Activated CD8-positive, alpha-beta memory T cell treated with anti-CD3 and anti-CD28 coated beads for 1 hour (primary cell): ENCODE results near the gene ABL2.

Experiments
- DNase-seq, 2 donors: peaks; one replicate each; pipeline ENCODE4 v3.0.0-alpha.2; 2020; ENCODE audit warnings: low read depth in 1 of 2; ENCODE audit errors: extremely low read depth in 1 of 2

The ABL2 gene

DNA sequence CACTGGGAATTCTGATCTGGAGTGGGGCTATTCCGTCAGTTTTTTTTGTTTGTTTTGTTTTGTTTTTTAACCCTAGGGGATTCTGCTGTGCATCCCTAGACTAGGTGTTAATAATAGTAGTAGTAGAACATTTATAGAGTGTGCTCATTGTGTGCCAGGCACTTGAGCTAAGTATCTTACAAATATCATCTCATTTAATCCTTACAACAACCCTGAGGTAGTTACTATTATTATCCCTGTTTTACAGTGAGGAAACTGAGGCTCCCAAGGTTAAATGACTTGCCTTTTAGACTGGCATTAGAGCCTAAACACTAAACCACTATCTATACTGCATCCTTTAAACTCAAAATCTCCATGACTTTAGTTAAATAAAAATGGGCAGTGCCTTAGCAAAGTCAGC, 125.5 kb downstream of the ABL2 start:
- no peak for DNase-seq

DNA sequence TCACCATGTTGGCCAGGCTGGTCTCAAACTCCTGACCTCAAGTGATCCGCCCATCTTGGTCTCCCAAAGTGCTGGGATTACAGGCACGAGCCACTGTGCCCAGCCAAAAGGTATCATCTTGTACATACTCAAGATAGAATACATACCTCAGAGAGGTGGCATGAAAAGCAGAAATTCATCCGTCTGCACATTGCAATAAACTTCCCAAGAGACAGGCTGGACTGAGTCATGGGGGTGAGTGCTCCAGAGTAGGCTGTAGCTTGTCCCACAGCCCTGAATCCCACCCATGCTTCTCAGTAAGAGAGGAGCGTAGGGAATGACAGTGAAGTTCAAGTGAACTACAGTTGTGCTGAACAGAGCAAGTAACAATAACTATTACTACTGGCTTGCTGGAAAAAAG, 127.9 kb downstream of the ABL2 start:
- DNase-seq = no peak

DNA sequence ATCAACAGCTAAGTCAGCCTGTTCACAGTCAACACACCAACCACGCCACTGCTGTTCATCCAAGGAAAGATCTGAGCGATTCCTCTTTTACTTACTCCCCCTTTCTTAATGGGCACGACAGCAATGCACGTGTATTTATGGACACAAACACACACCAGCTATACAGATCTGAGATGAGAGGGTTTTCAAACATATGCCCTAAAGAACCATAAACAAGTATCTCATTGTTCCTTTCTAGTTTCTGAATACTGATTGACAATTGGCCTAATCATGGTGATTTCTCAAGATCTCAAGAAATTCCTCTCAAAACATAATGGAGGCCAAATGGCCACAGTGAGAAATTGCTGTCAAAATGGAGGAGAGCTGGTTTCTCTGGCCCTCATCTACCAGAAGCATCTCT, 129.6 kb downstream of the ABL2 start:
- no peak for DNase-seq

DNA sequence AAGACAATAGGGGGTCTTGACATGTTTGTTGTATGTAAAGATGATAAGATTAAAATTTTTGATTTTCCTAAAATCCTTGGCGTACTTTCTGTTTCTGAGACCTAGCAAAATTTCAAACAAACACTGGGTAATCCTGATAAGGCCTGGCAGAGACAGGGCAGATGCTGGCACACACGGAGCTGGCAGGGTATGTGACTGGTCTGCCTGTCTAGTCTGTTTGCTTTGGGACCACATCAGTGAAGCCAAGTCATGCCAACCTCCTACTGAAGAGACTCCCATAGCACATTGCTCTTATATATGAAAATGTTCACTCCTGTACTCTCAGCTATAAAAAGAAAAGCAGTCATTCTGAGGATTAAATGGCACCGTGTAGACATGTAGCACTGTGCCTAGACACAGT, 133.6 kb downstream of the ABL2 start:
- no peak for DNase-seq

DNA sequence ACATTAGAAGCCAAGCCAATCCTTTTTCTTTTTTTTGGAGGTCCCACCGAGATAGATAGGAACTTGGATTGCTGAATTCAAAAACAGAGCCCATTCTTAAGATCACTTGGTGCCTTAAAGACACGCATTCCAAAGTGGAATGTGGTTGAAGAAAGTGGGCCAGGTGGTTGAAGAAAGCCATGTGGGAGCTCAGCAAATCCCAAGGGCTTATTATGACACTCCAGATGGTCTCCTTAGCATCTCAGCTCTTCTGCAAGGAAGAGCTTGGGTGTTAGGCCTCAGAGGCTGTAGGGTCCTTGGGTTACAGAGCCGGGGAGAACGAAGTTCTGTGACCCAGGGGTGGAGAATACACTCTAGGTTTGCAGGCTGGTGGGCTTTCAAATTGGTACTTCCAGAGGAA, 134.1 kb downstream of the ABL2 start:
- no peak for DNase-seq

DNA sequence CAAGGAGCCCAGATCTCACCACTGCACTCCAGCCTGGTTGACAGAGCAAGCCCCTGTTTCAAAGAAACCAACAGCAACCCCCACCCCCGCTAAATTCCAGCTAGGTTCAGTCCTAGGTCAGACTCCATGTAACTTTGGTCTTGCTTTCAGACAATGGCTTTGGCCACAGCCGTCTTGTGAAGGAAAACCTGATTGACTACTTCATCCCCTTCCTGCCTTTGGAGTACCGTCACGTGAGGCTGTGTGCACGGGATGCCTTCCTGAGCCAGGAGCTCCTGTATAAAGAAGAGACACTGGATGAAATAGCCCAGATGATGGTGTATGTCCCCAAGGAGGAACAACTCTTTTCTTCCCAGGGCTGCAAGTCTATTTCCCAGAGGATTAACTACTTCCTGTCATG, 134.7 kb downstream of the ABL2 start:
- no peak for DNase-seq

DNA sequence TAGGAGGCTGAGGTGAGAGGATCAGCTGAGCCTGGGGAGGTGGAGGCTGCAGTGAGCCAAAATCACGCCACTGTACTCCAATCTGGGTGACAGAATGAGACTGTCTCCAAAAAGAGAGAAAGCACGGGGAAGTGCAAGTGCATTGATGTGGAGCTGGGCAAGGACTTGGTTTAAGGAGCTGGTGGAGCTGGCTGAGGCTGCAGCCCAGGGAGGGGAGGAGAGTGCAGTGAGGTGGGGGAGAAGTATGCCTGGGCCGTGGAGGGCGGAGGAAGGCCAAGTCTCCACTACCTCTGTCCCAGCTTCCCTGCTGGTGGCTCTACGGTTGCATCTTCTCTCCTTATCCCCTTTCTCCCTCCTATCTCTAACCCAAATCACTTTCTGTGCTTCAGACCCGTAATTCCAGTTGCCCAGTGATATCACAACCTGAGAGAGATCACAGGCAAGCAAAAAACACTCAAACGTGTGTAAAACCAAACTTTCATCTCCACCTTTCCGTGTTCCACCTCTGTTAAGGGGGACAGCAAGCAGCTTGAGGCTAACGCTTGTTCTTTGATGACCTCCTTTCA, 136.5 kb downstream of the ABL2 start:
- DNase-seq = no peak

DNA sequence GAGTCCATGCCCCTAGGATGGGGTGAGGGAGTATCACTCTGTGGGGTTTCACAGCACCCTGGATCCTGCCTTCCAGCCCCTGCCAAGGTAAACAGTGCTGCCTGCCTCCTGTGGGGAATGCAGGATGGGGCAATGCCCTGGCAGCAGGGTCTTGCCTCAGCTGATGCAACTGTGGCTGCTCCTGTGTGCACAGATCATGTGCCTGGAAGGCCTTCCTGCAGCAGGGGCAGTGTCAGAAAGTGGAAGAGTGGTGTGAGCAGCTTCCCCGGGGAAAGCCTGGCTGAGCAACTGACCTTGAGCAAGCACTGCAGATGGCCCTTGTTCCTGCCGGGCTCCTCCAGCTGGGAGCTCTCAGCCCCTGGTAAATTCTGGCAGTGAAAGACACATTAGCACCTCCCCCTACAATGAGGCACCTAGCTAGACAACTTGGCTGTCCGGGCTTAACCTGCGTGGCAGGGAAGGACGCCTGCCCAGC, 137.7 kb downstream of the ABL2 start:
- no peak for DNase-seq

DNA sequence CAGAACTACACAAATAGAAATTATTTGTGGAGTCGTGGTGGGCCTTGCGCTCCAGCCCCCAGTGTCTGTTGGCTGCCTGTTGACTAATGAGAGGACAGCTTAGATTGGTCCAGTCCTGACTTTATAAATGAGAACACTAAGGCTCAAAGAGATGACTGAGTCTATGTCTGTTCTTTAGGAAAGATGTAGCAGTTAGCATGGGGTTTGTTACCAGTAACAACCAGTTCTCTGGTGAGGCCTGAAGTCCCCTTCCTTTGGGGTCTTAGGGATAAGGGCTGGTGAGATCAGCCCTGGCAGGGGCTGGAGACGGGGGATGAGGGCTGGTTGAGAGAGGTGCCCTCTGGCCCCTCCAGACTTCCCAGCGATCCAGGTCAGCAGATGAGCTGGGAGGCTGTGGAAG, 138.6 kb downstream of the ABL2 start:
- DNase-seq = no peak

DNA sequence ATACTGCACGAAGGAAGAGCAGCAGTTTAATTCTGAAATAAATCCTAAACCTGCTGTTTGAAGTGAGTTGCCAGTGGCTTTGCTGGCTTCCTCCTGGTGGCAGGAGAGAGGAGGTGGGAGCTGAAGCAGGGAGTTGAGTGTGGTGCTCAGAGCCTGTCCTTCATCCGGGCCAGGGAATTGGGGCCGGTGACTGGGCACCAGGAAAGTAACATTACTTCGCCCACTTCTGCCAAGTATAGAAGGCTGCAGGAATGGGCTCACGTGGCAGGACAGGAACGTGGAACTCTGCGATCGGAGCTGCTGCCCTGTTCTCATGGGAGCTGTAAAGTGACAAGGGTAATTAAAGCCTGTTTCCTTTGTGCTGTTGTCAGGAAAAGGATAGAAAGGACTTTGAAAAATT, 139.0 kb downstream of the ABL2 start:
- no peak for DNase-seq

DNA sequence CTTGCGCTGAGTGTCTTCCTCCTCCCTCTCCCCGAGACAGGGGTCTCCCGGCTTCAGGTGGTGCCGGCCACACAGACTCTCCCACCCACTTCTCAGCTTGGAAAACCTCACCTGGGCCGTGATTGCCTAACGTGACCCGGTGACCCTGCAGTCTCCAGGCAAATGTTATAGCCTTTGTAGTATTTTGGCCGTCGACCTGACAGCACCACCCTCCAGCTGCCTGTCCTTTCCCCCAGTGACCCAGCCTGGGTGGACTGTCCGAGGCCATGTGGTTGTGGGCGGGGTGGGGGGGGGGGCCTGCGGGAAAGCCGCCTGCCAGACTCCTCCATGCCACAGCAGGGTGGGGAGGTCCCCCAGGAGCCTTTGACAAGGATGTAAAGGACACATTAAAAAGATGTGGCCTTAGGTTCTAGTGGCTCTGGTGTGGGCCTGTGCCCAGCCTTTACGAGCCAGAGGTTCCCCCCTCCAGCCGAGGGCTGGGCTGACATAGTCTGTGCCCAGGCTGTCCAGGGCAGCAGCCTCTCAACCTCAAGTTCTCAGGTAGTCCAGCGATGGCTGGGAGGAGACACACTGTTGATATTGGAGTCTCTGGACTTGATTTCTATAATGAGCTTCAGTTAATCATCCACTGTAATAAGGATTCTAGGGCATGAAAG, 139.5 kb downstream of the ABL2 start:
- no peak for DNase-seq

DNA sequence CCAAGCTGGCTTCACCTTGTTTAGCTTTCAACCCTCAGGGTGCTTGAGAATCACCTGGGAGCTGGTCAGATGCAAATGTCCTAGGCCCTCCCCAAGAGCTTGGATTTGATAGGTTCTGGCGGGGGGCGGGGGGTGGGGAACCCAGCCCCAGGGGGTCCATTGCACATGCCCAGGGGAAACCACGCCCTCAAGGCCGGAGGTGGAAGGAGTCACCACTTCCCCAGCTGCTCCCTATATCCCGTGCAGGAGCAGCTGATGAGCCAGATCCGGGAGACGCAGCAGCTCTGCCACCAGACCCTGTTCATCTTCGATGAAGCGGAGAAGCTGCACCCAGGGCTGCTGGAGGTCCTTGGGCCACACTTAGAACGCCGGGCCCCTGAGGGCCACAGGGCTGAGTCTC, 141.8 kb downstream of the ABL2 start:
- DNase-seq = no peak

DNA sequence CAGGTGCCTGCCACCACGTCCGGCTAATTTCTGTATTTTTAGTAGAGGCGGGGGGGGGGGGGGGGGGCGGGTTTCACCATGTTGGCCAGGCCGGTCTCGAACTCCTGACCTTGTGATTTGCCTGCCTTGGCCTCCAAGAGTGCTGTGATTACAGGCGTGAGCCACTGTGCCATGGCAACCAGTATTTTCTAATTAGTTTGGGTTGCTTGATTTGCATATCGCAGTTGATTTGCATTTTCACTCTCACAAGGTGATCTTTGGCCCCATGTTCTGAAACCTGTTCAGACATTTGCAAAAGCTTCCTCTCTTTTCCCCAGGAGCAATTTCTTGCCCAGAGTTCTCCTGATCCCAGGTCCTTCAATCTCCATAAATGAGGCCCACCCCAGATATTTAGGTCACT, 145.9 kb downstream of the ABL2 start:
- DNase-seq = no peak

DNA sequence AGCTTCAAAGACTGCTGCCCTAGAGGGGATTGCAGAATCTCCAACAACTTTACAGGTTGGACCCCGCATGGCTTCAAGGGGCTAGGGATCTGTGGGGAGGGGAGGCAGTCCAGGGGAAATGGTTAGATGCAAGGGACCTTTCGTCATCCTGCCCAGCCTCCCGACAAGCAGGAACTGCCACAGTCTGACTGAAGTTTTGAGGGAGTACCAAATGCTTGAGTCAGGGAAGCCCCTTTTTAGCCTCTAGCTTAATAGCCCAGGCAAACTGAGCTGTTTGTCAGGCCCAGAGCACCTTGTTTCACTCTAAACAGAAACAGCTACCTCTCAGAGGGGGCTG, 146.5 kb downstream of the ABL2 start:
- DNase-seq = no peak

DNA sequence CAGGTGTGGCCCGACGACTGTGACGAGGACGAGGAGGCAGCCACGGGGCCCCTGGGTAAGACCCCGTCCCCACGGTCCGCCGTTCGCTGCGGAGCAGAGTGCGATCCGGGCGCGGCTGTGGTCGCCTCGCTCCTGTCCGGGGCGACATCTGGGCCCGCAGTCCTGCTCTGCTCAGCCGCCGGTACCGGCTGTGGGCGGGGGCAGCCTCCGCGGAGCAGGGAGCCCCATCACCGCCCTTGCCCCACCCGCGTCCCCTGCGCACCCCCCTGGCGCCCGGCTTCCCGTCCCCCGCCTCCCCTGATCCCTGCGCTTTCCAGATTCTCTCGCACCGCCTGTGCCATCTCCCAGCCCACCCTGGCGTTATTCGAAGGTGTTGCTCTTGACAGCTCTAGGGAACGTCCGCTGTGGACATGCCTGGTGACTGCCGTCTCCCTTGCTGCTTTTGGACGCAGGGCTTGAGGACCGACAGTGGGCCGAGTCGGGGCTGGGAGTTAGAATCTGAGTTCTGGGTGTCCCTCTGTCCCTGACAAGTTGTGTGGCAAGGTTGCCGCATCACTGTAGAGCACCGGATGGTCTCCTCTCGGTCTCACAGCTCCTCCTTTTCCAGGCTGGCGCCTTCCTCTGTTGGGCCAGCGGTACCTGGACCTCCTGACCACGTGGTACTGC, 147.0 kb downstream of the ABL2 start:
- no peak for DNase-seq

DNA sequence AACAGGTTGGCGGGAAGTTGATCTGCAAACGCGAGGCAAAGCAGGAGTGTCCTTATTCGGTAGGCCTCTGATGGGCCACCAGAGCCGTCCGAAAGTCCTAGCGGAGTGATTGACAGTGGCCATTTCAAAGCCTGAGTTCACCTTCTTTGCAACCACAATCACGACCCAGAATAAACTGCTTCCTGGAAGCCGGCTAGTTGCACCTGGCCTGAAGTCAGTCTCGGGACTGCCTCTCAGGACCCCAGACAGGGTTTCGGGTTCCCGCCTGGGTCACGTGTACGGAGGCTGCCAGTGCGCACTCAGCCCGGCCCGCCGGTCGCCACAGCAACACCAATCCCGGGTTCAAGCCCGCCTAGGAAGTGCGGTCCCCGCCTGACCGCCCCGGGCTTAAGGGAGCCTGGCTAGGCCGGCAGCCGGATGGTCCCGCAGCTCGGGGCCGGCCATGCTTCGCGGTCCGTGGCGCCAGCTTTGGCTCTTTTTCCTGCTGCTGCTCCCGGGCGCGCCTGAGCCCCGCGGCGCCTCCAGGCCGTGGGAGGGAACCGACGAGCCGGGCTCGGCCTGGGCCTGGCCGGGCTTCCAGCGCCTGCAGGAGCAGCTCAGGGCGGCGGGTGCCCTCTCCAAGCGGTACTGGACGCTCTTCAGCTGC, 147.7 kb downstream of the ABL2 start, which contains the start of gene TOR3A:
TOR3A (plus strand) TSS at position 384 of the 646 bp plus-strand sequence; CDS start at position 443, 59 bp downstream.
- DNase-seq = peak in 1 of 2 donors; percentile 58

DNA sequence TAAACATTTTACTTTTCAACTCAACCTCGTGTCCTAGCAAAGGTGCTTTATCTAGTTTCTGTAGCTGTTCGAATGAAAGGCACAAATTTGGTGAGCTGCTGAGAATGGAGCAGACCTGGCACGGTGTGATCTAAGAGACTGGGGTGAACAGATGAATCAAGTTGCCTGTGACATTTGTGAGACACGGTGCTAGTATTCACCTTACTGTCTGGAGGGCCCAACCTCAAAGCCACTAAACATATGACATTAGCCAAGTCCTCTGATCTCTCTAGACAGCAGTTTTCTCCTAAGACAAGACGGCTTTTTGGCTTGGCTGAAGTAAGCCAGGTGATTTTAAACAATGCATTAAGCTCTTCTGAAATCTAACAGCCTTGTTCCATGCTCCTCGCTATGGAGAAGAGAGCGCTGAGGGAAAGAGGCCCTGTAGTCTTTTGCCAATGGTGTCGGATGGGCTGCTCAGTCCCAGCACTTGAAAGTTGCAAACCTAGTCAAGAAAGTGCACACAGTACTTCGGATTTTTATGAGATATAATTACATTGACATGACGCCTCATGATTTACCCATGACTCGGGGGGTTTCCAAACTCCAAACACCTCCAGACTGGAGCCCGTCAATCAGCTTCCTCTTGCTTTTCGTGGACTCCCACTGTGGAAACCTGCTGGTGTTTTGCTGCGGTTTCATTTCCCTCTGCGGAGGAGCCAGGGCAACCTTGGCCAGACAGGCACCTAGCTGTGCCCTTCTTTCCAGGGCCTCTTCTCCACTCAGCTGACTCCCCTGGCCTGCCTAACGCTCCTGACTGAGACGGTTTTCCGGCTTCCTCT, 148.4 kb downstream of the ABL2 start:
- DNase-seq = no peak

DNA sequence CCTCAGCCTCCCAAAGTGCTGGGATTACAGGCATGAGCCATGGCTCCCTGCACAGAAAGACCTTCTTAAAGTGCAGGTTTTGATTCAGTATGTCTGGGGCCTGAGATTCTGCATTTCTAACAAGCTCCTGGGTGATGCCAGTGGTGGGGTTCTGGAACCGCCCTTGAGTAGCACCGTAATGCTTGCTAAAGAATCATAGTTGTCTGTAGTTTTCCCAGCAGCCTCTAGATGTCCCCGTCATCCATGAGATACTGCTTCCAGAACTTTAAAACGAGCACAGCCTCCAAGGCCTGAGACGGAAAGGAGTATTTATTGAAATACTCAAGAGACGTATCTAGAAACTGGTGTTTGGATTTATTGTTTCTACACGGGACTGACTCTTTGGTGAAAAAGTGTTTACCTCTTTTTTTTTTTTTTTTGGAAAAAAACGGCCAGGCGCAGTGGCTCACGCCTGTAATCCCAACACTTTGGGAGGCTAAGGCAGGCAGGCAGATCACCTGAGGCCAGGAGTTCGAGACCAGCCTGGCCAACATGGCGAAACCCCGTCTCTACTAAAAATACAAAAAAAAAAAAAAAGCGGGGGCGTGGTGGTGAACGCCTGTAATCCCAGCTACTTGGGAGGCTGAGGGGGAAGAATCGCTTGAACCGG, 150.2 kb downstream of the ABL2 start:
- DNase-seq = no peak

DNA sequence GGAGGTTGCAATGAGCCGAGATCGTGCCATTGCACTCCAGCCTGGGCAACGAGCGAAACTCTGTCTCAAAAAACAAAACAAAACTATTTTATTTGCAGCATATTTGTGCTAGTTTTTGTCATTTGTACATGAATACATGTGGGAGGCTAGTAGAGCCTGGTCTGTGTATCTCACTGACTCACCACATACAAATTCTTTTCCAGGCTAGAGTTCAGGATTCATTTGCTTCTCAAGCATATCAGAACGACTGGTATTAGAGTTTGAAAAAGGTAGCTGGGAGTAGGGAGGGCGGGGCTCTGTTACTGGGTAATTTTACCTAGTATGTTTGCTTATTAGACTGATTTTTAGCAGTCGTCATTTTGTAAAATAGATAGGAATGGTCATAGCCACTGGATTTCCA, 152.1 kb downstream of the ABL2 start:
- DNase-seq = no peak

DNA sequence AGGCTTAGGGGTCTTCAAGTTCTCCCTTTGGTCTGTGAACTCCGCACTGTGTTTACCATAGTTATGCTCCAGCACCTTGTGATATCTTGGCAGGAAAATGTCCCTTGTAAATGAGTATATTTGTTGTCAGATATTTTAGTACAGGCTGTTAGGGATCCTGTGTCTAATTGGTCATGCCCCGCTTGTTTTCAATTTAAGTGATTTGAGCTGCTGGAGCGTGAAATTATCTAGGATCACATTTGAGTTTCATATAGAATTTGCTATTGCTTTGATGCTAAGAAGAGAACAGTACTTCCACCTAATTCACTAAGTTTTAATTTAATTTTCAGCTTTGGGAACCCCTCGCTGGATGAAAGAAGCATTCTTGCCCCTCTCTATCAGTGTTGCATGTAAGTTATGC, 163.0 kb downstream of the ABL2 start:
- no peak for DNase-seq
